CD14-positive monocyte (primary cell): ENCODE data around the gene HOXA2. TPM values are rescaled to one million over a fixed set of nuclear protein-coding genes. Genes with fewer than 3 reads are reported as not detected.

Experiments
- DNase-seq, 3 donors: peaks; one replicate each; pipeline ENCODE4 v3.0.0-alpha.2; 2011 to 2022
- H2AFZ ChIP-seq: 2 replicates; pipeline ENCODE4 v1.6.0; 2012; ENCODE audit warnings: mild to moderate bottlenecking, low read depth, low read length, inconsistent platforms; ENCODE audit not compliant: insufficient read depth, poor library complexity, severe bottlenecking
- H3K27ac ChIP-seq, 2 donors: 1 replicate in 1 of 2; 2 replicates in 1 of 2; pipeline ENCODE4 v1.5.1; 2012 to 2013; ENCODE audit warnings: low read length in 2 of 2, control low read depth in 1 of 2, inconsistent platforms in 1 of 2, low read depth in 1 of 2, mild to moderate bottlenecking in 1 of 2
- H3K27me3 ChIP-seq, 2 donors: one replicate each; pipeline versions ENCODE4 v1.6.0 to v1.6.1; 2011 to 2013; ENCODE audit warnings: low read length in 2 of 2; ENCODE audit not compliant: control insufficient read depth in 2 of 2, insufficient read depth in 2 of 2
- H3K36me3 ChIP-seq, 2 donors: replicated peaks in 1 of 2; 1 replicate in 1 of 2; 2 replicates in 1 of 2; pipeline versions ENCODE4 v1.5.1 to v1.6.1; 2012 to 2013; ENCODE audit warnings: low read length in 2 of 2, control low read depth in 1 of 2, inconsistent platforms in 1 of 2, mild to moderate bottlenecking in 1 of 2; ENCODE audit not compliant: insufficient read depth in 2 of 2, control insufficient read depth in 1 of 2
- H3K4me1 ChIP-seq, 2 donors: 1 replicate in 1 of 2; 2 replicates in 1 of 2; pipeline versions ENCODE4 v1.5.1 to v1.6.1; 2012 to 2013; ENCODE audit warnings: low read length in 2 of 2, control low read depth in 1 of 2, inconsistent platforms in 1 of 2, mild to moderate bottlenecking in 1 of 2, moderate library complexity in 1 of 2; ENCODE audit not compliant: insufficient read depth in 2 of 2, control insufficient read depth in 1 of 2
- H3K4me2 ChIP-seq: replicated peaks from 2 replicates; pipeline ENCODE3; 2012; ENCODE audit warnings: low read length, moderate library complexity, mild to moderate bottlenecking; ENCODE audit not compliant: poor library complexity, severe bottlenecking; ENCODE audit errors: extremely low read depth
- H3K4me3 ChIP-seq, 3 experiments: fragments of 200-600 bp in 1 of 3; sonication (generic) in 1 of 3; replicated peaks in 1 of 3; 1 replicate in 2 of 3; 2 replicates in 1 of 3; pipeline ENCODE4 v1.5.1; 2011 to 2013; ENCODE audit warnings: low read length in 3 of 3, mild to moderate bottlenecking in 3 of 3, control low read depth in 2 of 3, low read depth in 2 of 3, inconsistent platforms in 1 of 3, moderate library complexity in 1 of 3
- H3K79me2 ChIP-seq: 2 replicates; pipeline ENCODE4 v1.6.0; 2012; ENCODE audit warnings: mild to moderate bottlenecking, control low read depth, inconsistent platforms, low read length, moderate library complexity; ENCODE audit not compliant: insufficient read depth
- H3K9ac ChIP-seq: 2 replicates; pipeline ENCODE4 v1.6.0; 2017; ENCODE audit warnings: low read length, mild to moderate bottlenecking; ENCODE audit not compliant: insufficient read depth, poor library complexity, severe bottlenecking
- H3K9me3 ChIP-seq, 2 donors: replicated peaks in 1 of 2; 1 replicate in 1 of 2; 2 replicates in 1 of 2; pipeline versions ENCODE4 v1.5.1 to v1.6.1; 2012 to 2013; ENCODE audit warnings: low read length in 2 of 2, control low read depth in 1 of 2; ENCODE audit not compliant: control insufficient read depth in 1 of 2, insufficient read depth in 1 of 2
- H4K20me1 ChIP-seq: 2 replicates; pipeline ENCODE4 v1.6.0; 2012; ENCODE audit warnings: mild to moderate bottlenecking, low read length, control low read depth, moderate library complexity; ENCODE audit not compliant: insufficient read depth
- H3K27ac Mint-ChIP-seq, 7 donors: one replicate each; pipeline ENCODE4 v1.8.0; 2020; ENCODE audit warnings: mild to moderate bottlenecking in 7 of 7, mixed read lengths in 7 of 7, moderate library complexity in 6 of 7, inconsistent platforms in 2 of 7
- H3K27me3 Mint-ChIP-seq, 3 donors: one replicate each; pipeline ENCODE4 v1.8.0; 2021 to 2022; ENCODE audit warnings: low read depth in 3 of 3, mild to moderate bottlenecking in 3 of 3, mixed read lengths in 3 of 3, moderate library complexity in 3 of 3, inconsistent platforms in 1 of 3
- H3K36me3 Mint-ChIP-seq, 2 donors: one replicate each; pipeline ENCODE4 v1.8.0; 2020; ENCODE audit warnings: mixed read lengths in 2 of 2, inconsistent platforms in 1 of 2, mild to moderate bottlenecking in 1 of 2
- H3K4me1 Mint-ChIP-seq: one replicate; pipeline ENCODE4 v1.8.0; 2020; ENCODE audit warnings: mild to moderate bottlenecking, mixed read lengths
- H3K4me3 Mint-ChIP-seq, 2 donors: one replicate each; pipeline ENCODE4 v1.8.0; 2020; ENCODE audit warnings: mild to moderate bottlenecking in 2 of 2, mixed read lengths in 2 of 2, moderate library complexity in 1 of 2
- H3K9me3 Mint-ChIP-seq, 7 donors: one replicate each; pipeline ENCODE4 v1.8.0; 2020 to 2022; ENCODE audit warnings: mixed read lengths in 7 of 7, mild to moderate bottlenecking in 6 of 7, moderate library complexity in 6 of 7, inconsistent platforms in 2 of 7
- WGBS: methylation state at CpG from one replicate; pipeline ENCODE4 v1.1.5; 2013; ENCODE audit warnings: missing lambda C conversion rate; ENCODE audit not compliant: insufficient coverage; 5-methylcytosine and 5-hydroxymethylcytosine counted together
- intact Hi-C, 2 donors: fragments of 100-400 bp; cut with micrococcal nuclease; formaldehyde crosslinking; loops; one replicate each; pipeline versions ENCODE4 v1.15.0 to v1.15.1; 2023
- polyA plus RNA-seq, 3 donors: library from polyadenylated mRNA; depleted of rRNA in 1 of 3; unstranded in 2 of 3; stranded (reverse) in 1 of 3; fragments of 300-500 nt in 2 of 3; fragments of >200 nt in 1 of 3; fragmentation: Illumina TruSeq in 2 of 3; gene quantifications; 1 replicate in 2 of 3; 2 replicates in 1 of 3; pipeline ENCODE4 v1.2.3, GENCODE V29; 2012 to 2021
- TF ChIP-seq, protein P1 (sequence below): fragments of 200-600 bp; IDR thresholded peaks from one replicate; pipeline ENCODE4 v1.8.0; 2022; ENCODE audit warnings: antibody characterized with exemption, mild to moderate bottlenecking

Gene HOXA2
- polyA plus RNA-seq, 3 donors, result not detected

DNA sequence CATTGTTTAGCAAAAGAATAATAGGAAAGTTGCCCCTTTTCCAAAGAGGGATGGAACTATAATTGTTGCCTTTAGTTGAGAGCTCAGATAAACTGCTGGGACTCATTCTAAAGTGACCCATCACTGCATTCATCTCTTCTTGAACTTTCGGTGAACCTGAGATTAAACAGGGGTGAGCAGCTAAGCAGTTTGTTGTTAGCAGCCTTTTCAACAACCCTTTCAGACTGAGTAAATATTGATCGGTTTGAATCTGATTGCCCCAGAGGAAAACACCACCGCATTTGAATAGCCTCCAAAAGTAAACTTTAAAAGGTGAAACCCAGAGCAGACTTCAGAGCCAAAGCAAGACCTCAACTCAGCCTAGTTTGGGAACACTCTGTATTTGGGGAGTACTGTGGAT is 11.4 kb downstream of the HOXA2 start:
- no peak for DNase-seq
- H3K27me3 ChIP-seq, result peaks cover 86 to 94% of the 10 kb centered on the region in 2 donors

DNA sequence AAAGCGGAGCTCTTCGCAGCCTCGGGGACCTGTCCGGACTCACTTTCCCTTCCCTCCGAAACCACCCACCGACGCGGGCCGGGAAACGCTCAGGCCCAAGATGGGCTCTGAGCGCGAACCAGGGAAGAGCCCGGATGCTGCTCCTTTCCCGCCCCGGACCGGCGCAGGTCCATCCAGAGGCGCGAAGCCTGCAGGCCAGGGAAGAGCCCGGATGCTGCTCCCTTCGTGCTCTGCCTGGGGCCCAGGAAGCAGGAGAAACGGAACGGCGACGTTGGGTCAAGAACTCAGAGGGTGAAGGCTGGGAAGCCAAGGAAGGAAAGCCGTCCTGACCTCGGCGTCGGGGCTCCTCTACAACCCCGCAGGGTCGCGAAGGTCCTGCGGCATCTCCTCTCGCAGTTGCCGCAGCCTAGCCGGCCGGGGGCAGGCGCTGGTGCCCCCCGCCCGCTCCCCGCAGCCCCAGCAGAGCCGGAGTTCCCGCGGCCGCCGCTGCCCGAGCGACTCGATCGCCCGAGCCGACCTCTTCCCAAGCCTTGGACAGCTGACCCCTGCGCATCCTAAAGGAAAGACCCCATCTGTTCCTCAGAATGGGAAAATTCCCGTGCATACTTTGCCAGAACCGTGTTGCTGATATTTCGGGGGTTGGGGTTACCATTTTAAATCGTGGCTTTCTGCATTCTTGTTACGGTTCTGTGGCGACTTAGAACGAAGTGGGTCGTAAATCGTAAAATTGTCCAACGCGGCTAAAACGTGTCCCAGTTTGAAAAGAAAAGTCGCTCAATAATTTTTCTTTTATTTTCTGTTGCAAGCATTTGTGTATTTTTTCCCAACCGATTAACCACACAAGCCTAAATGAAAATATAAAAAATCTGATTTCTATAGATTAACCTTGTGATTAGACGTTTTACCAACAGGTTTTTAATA is 14.2 kb downstream of the HOXA2 start:
- Mint-ChIP-seq H3K27ac (no peak overlapping the region), H3K4me3 (peak overlapping the region; percentile 72 to 89), H3K4me1 (peaks cover 18% of the 10 kb centered on the region), H3K9me3 (peaks cover 0 to 31% (median 21%) of the 10 kb centered on the region in 7 donors), H3K27me3 (peaks cover 75 to 76% (median 75%) of the 10 kb centered on the region in 3 donors), H3K36me3 (peaks cover 3 to 18% of the 10 kb centered on the region in 2 donors)
- Histone ChIP-seq H3K9ac (no peak overlapping the region), H3K9me3 (peaks cover 4 to 25% of the 10 kb centered on the region in 2 donors), H3K4me2 (peak overlapping the region; percentile 69), H3K27me3 (peaks cover 76 to 80% of the 10 kb centered on the region in 2 donors), H2AFZ (peak overlapping the region; percentile 74), H3K79me2 (no peaks in the 10 kb centered on the region), H3K27ac (no peak overlapping the region), H4K20me1 (no peaks in the 10 kb centered on the region), H3K4me1 (peaks cover 5 to 10% of the 10 kb centered on the region in 2 donors), H3K4me3 (peak overlapping the region in 2 of 3 experiments; percentile 13 to 59), H3K36me3 (no peaks in the 10 kb centered on the region)
- TF ChIP-seq, protein P1, sequence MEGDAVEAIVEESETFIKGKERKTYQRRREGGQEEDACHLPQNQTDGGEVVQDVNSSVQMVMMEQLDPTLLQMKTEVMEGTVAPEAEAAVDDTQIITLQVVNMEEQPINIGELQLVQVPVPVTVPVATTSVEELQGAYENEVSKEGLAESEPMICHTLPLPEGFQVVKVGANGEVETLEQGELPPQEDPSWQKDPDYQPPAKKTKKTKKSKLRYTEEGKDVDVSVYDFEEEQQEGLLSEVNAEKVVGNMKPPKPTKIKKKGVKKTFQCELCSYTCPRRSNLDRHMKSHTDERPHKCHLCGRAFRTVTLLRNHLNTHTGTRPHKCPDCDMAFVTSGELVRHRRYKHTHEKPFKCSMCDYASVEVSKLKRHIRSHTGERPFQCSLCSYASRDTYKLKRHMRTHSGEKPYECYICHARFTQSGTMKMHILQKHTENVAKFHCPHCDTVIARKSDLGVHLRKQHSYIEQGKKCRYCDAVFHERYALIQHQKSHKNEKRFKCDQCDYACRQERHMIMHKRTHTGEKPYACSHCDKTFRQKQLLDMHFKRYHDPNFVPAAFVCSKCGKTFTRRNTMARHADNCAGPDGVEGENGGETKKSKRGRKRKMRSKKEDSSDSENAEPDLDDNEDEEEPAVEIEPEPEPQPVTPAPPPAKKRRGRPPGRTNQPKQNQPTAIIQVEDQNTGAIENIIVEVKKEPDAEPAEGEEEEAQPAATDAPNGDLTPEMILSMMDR, result no peak
- 9% methylated on average over 56 of the region's 68 CpGs for WGBS
- DNase-seq, result no peak
- intact Hi-C loops, result no loop called here

More for the DNA sequence above, 11.4 kb downstream of the HOXA2 start:
- no peaks in the 10 kb centered on the region for H3K36me3 ChIP-seq
- H3K79me2 ChIP-seq, result peaks cover under 1% of the 10 kb centered on the region
- peaks cover 19 to 24% of the 10 kb centered on the region in 2 donors for H3K4me1 ChIP-seq
- intact Hi-C loops, result loop anchor here (10.0 kb wide), 1 partner anchor 56 kb away; no protein-coding TSS in a partner anchor
- peak overlapping the region in 1 of 2 donors; percentile 95 for H3K4me3 Mint-ChIP-seq
- no peak overlapping the region for H3K4me3 ChIP-seq
- H3K9me3 ChIP-seq, result peaks cover 4 to 25% of the 10 kb centered on the region in 2 donors
- no peak overlapping the region for H3K9ac ChIP-seq
- WGBS, result 20% methylated on average over 1 of the region's 3 CpGs
- peaks cover 0 to 38% (median 28%) of the 10 kb centered on the region in 7 donors for H3K9me3 Mint-ChIP-seq
- H2AFZ ChIP-seq, result no peak overlapping the region
- H3K27ac Mint-ChIP-seq, result no peak overlapping the region
- peaks cover 11 to 31% of the 10 kb centered on the region in 2 donors for H3K36me3 Mint-ChIP-seq
- peaks cover 88 to 93% (median 90%) of the 10 kb centered on the region in 3 donors for H3K27me3 Mint-ChIP-seq
- peaks cover 36% of the 10 kb centered on the region for H3K4me1 Mint-ChIP-seq
- H3K4me2 ChIP-seq, result no peak overlapping the region
- no peak overlapping the region for H3K27ac ChIP-seq
- TF ChIP-seq, protein P1, result no peak
- H4K20me1 ChIP-seq, result no peaks in the 10 kb centered on the region
